ENCODE measurements around the gene AHI1. TPM values are rescaled to one million over a fixed set of nuclear protein-coding genes. Genes with fewer than 3 reads are reported as not detected.

The AHI1 gene
- total RNA-seq, 1 donor from 2014 or later, result 21.0 TPM

- ChIA-PET POLR2A (interaction anchor here (1.0 to 1.2 kb wide), 2 partner anchors 8 to 784 kb away, joined by 3 read pairs; partner anchors contain the start of gene BCLAF1), CTCF (interaction anchor here (0.6 to 3.8 kb wide), 6 partner anchors 8 to 722 kb away, joined by 3 to 16 read pairs (median 5); no protein-coding TSS in a partner anchor)
- H3K27me3 Mint-ChIP-seq, result no peaks in the 10 kb centered on the region
- peaks cover 2% of the 10 kb centered on the region for H3K4me1 Mint-ChIP-seq
- H3K36me3 Mint-ChIP-seq (ENCODE audit: low read depth), result no peaks in the 10 kb centered on the region
- DNase-seq (no peak), ATAC-seq (ENCODE audit: low read depth) (peak; percentile 62)
- H3K9me3 Mint-ChIP-seq, result no peaks in the 10 kb centered on the region
- no peak overlapping the region for H3K27ac Mint-ChIP-seq
- intact Hi-C loops (cut with micrococcal nuclease), result loop anchor here (1.0 to 10.0 kb wide), 6 partner anchors 170 to 1418 kb away; partner anchors contain the start of genes MAP7 and SLC35D3
- peak; percentile 35 for TF ChIP-seq CTCF (IDR thresholded peaks at IDR 0.05)
- no peak overlapping the region for H3K4me3 Mint-ChIP-seq
Measured at GRCh38 chr6:135506270-135506997, 8.9 kb upstream of the AHI1 start.

GRCh38 chr6:135505648-135506047 is 8.1 kb upstream of the AHI1 start:
- POLR2A ChIA-PET, result no interaction called here
- Mint-ChIP-seq H3K4me1 (peaks cover 2% of the 10 kb centered on the region), H3K27me3 (no peaks in the 10 kb centered on the region), H3K9me3 (no peaks in the 10 kb centered on the region), H3K36me3 (ENCODE audit: low read depth) (no peaks in the 10 kb centered on the region), H3K4me3 (no peak overlapping the region), H3K27ac (no peak overlapping the region)
- no peak for ATAC-seq (ENCODE audit: low read depth)
- CTCF ChIA-PET, result interaction anchor here (0.7 to 3.8 kb wide), 5 partner anchors 395 to 816 kb away, joined by 3 to 16 read pairs (median 5); no protein-coding TSS in a partner anchor
- intact Hi-C loops (cut with micrococcal nuclease), result loop anchor here (1.0 to 10.0 kb wide), 6 partner anchors 171 to 1419 kb away; partner anchors contain the start of genes MAP7 and SLC35D3
- DNase-seq, result no peak
- TF ChIP-seq CTCF (IDR thresholded peaks at IDR 0.05), result no peak

- POLR2A ChIA-PET, result no interaction called here
- Mint-ChIP-seq H3K4me1 (peaks cover 2% of the 10 kb centered on the region), H3K9me3 (no peaks in the 10 kb centered on the region), H3K36me3 (ENCODE audit: low read depth) (no peaks in the 10 kb centered on the region), H3K27me3 (no peaks in the 10 kb centered on the region), H3K27ac (no peak overlapping the region), H3K4me3 (no peak overlapping the region)
- no peak for ATAC-seq (ENCODE audit: low read depth)
- DNase-seq, result no peak
- CTCF ChIA-PET, result interaction anchor here (0.7 to 3.8 kb wide), 3 partner anchors 405 to 816 kb away, joined by 3 to 16 read pairs (median 9); no protein-coding TSS in a partner anchor
- intact Hi-C loops (cut with micrococcal nuclease), result loop anchor here (5.0 to 10.0 kb wide), 2 partner anchors 1047 to 1420 kb away; partner anchors contain the start of genes MAP7 and SLC35D3
- TF ChIP-seq CTCF (IDR thresholded peaks at IDR 0.05), result no peak
Measured at GRCh38 chr6:135505222-135505621, 7.7 kb upstream of the AHI1 start.

- CTCF ChIA-PET, result interaction anchor here (0.7 to 2.0 kb wide), 2 partner anchors 722 to 817 kb away, joined by 3 to 9 read pairs; no protein-coding TSS in a partner anchor
- intact Hi-C loops (cut with micrococcal nuclease), result loop anchor here (5.0 to 10.0 kb wide), 2 partner anchors 1048 to 1420 kb away; partner anchors contain the start of genes MAP7 and SLC35D3
- Mint-ChIP-seq H3K4me1 (peaks cover 2% of the 10 kb centered on the region), H3K9me3 (no peaks in the 10 kb centered on the region), H3K36me3 (ENCODE audit: low read depth) (no peaks in the 10 kb centered on the region), H3K27me3 (no peaks in the 10 kb centered on the region), H3K27ac (no peak overlapping the region), H3K4me3 (no peak overlapping the region)
- no peak for TF ChIP-seq CTCF (IDR thresholded peaks at IDR 0.05)
- POLR2A ChIA-PET, result no interaction called here
- DNase-seq (no peak), ATAC-seq (ENCODE audit: low read depth) (no peak)
Measured at GRCh38 chr6:135504734-135505133, 7.2 kb upstream of the AHI1 start.
